Measurements from ENCODE around the gene CDYL.

DNA sequence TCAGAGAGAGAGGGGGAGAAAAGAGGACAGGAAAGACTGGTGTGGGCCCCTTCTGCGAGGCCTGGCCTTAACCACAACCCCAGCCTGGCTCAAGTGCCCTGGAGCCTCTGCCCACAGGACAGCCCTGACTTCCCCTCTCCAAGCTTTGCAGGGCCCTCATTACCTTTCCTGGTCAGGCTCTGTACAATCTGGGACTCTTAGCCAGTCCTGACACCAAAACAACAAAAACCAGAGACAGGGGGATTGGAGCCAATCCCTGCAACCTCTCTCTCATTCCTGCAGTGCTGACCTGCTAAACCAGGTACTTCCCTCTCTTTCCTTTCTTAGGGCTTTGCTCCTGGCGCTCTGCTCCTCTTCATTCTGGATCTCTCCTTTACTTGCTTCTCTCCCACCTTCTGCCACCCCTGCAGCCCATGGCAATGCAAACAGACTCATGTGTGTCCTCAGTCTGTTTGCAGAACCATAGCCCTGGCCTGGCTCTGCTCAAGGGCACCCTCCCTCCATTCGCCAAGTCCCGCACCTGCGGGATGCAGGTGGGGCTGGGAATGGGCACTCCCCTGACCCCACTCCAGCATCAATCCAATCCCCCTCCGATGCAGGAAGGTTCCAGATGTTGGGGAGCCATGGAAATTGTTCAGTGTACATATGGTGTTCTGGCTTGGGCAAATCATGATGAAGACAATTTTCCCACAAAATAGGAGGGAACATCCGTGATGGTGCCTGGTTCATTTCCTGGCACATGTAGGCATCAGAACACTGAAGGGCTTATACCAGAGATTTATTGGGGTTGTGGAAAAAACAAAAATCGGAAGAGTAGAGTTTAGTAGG is 189.6 kb downstream of the CDYL start:
- TF ChIP-seq, protein P1, sequence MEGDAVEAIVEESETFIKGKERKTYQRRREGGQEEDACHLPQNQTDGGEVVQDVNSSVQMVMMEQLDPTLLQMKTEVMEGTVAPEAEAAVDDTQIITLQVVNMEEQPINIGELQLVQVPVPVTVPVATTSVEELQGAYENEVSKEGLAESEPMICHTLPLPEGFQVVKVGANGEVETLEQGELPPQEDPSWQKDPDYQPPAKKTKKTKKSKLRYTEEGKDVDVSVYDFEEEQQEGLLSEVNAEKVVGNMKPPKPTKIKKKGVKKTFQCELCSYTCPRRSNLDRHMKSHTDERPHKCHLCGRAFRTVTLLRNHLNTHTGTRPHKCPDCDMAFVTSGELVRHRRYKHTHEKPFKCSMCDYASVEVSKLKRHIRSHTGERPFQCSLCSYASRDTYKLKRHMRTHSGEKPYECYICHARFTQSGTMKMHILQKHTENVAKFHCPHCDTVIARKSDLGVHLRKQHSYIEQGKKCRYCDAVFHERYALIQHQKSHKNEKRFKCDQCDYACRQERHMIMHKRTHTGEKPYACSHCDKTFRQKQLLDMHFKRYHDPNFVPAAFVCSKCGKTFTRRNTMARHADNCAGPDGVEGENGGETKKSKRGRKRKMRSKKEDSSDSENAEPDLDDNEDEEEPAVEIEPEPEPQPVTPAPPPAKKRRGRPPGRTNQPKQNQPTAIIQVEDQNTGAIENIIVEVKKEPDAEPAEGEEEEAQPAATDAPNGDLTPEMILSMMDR (IDR thresholded peaks at IDR 0.05; ENCODE audit: low read depth, low read length, poor library complexity, severe bottlenecking), result no peak
- TF ChIP-seq EZH2phosphoT487 (IDR thresholded peaks at IDR 0.05; ENCODE audit: borderline replicate concordance, low read length), result no peak

Data from DOHH2 (cell line).